ENCODE data around the gene PRKCSH. TPM values are rescaled to one million over a fixed set of nuclear protein-coding genes. Genes with fewer than 3 reads are reported as not detected.

The PRKCSH gene
- total RNA-seq, 1 experiment from 2014 or later = 425 TPM

- BruUV-seq (replicated peaks) = no TSS peak
- H2AFZ ChIP-seq (ENCODE audit: low read depth, low read length, poor library complexity, severe bottlenecking) = no peak overlapping the region
- H3K27me3 ChIP-seq (ENCODE audit: insufficient read depth, low read length) = no peaks in the 10 kb centered on the region
Measured at GRCh38 chr19:11421371-11422098, 13.9 kb upstream of the PRKCSH start.

More at GRCh38 chr19:11421371-11422098, 13.9 kb upstream of the PRKCSH start:
- DNase-seq (ENCODE audit: low read depth, low spot score) (no peak), ATAC-seq (peak; percentile 21; the same call in 1 of the 2 replicates)
- H3K79me2 ChIP-seq (ENCODE audit: insufficient read depth, low read length) = no peaks in the 10 kb centered on the region
- H3K9me2 ChIP-seq (ENCODE audit: insufficient read depth) = no peaks in the 10 kb centered on the region
- H3K27ac ChIP-seq (ENCODE audit: low read depth, low read length) = no peak overlapping the region
- intact Hi-C loops (cut with micrococcal nuclease) = no loop called here
- peaks cover 9 to 16% of the 10 kb centered on the region in 2 experiments for H3K4me1 ChIP-seq (ENCODE audit: control insufficient read depth in 1 of 2, insufficient read depth in 2 of 2, low read length in 2 of 2)
- no peaks in the 10 kb centered on the region; a peak in 1 of 4 replicates for H3K36me3 ChIP-seq (ENCODE audit: control insufficient read depth in 1 of 2, insufficient read depth in 2 of 2, low read length in 2 of 2)
- no peak overlapping the region for H3K9ac ChIP-seq (ENCODE audit: low read length)
- RAD21 ChIA-PET (ENCODE audit: low non-redundant PET in 1 of 2, low total read pairs in 2 of 2, uncharacterized antibody in 2 of 2, unreplicated experiment in 2 of 2) = no interaction called here
- POLR2A ChIA-PET = interaction anchor here (0.9 kb wide), 1 partner anchor 40 kb away, joined by 3 read pairs; no protein-coding TSS in a partner anchor
- no peaks in the 10 kb centered on the region for H3K9me3 ChIP-seq (ENCODE audit: control insufficient read depth in 1 of 2, insufficient read depth in 1 of 2, low read depth in 1 of 2, low read length in 2 of 2)
- TF ChIP-seq REST (IDR thresholded peaks at IDR 0.05; ENCODE audit: low read depth) (no peak), RAD21 (IDR thresholded peaks at IDR 0.05; ENCODE audit: low read depth) (no peak), EGR1 (IDR thresholded peaks at IDR 0.05; ENCODE audit: low read depth) (no peak), SP1 (IDR thresholded peaks at IDR 0.05; ENCODE audit: low read depth) (no peak)
- no peak overlapping the region for H3K4me3 ChIP-seq (replicated peaks in 1 of 2; ENCODE audit: low read depth in 1 of 2, low read length in 2 of 2)
- CTCF ChIA-PET = interaction anchor here (1.0 to 2.1 kb wide), 3 partner anchors 14 to 40 kb away, joined by 4 to 6 read pairs (median 5); partner anchors contain the start of genes ODAD3 and PRKCSH
- no peak overlapping the region for H3K4me2 ChIP-seq (ENCODE audit: low read length)
- H4K20me1 ChIP-seq (ENCODE audit: insufficient read depth) = no peaks in the 10 kb centered on the region

All from HCT116 (cell line).